ENCODE results near the gene KCNT2. TPM values are rescaled to one million over a fixed set of nuclear protein-coding genes. Genes with fewer than 3 reads are reported as not detected.

The KCNT2 gene
- total and polyA plus RNA-seq, 11 donors: 0.15 to 6.9 (median 0.57) TPM

GRCh38 chr1:196209983-196210382 lies 398.3 kb downstream of the KCNT2 start:
- ATAC-seq (peak in 3 of 4 donors; percentile 42 to 62 (median 50)), DNase-seq (peak in 3 of 5 donors; percentile 20 to 24 (median 23))
- Histone ChIP-seq H3K27ac (peak overlapping the region in 2 of 12 donors; percentile 60 to 61), H3K27me3 (no peaks in the 10 kb centered on the region), H3K4me3 (no peak overlapping the region), H3K36me3 (no peaks in the 10 kb centered on the region), H3K4me1 (no peaks in the 10 kb centered on the region), H3K9me3 (peaks cover 0 to 6% (median 0%) of the 10 kb centered on the region in 12 donors)
- intact Hi-C loops (cut with DNase I): no loop called here
- WGBS, 4 donors: 53 to 64% (median 62%) methylated on average over 2 of the region's 2 CpGs
- TF ChIP-seq POLR2A (IDR thresholded peaks at IDR 0.05): no peak
- no peak for TF ChIP-seq CTCF (IDR thresholded peaks at IDR 0.05)

GRCh38 chr1:196209265-196209664 lies 399.0 kb downstream of the KCNT2 start:
- intact Hi-C loops (cut with DNase I): no loop called here
- Histone ChIP-seq H3K27me3 (no peaks in the 10 kb centered on the region), H3K36me3 (no peaks in the 10 kb centered on the region), H3K4me1 (no peaks in the 10 kb centered on the region), H3K9me3 (peaks cover 0 to 6% (median 0%) of the 10 kb centered on the region in 12 donors), H3K4me3 (no peak overlapping the region), H3K27ac (peak overlapping the region in 2 of 12 donors; percentile 60 to 78)
- TF ChIP-seq CTCF (IDR thresholded peaks at IDR 0.05) (no peak), POLR2A (IDR thresholded peaks at IDR 0.05) (no peak)
- WGBS, 4 donors: 57 to 73% (median 64%) methylated on average over 3 of the region's 3 CpGs
- ATAC-seq (peak; percentile 37 to 41 (median 39)), DNase-seq (peak in 2 of 5 donors; percentile 8 to 20)

GRCh38 chr1:196207612-196208217 lies 400.5 kb downstream of the KCNT2 start:
- intact Hi-C loops (cut with DNase I): no loop called here
- TF ChIP-seq POLR2A (IDR thresholded peaks at IDR 0.05) (no peak), CTCF (IDR thresholded peaks at IDR 0.05) (no peak)
- Histone ChIP-seq H3K9me3 (peaks cover 0 to 6% (median 0%) of the 10 kb centered on the region in 12 donors), H3K36me3 (no peaks in the 10 kb centered on the region), H3K4me1 (no peaks in the 10 kb centered on the region), H3K4me3 (no peak overlapping the region), H3K27me3 (no peaks in the 10 kb centered on the region), H3K27ac (no peak overlapping the region)
- DNase-seq: no peak
- WGBS, 4 donors: 60 to 63% (median 62%) methylated on average over 3 of the region's 3 CpGs
- ATAC-seq: no peak

- TF ChIP-seq POLR2A (IDR thresholded peaks at IDR 0.05) (no peak), CTCF (IDR thresholded peaks at IDR 0.05) (no peak)
- 44 to 57% (median 50%) methylated on average over 2 of the region's 2 CpGs for WGBS, 4 donors
- H3K27me3 ChIP-seq: no peaks in the 10 kb centered on the region
- no peaks in the 10 kb centered on the region for H3K36me3 ChIP-seq
- H3K4me3 ChIP-seq: no peak overlapping the region
- intact Hi-C loops (cut with DNase I): no loop called here
- ATAC-seq (no peak), DNase-seq (no peak)
- H3K9me3 ChIP-seq: peaks cover 0 to 6% (median 0%) of the 10 kb centered on the region in 12 donors
- H3K27ac ChIP-seq: no peak overlapping the region
- no peaks in the 10 kb centered on the region for H3K4me1 ChIP-seq
Measured at GRCh38 chr1:196205882-196206281, 402.4 kb downstream of the KCNT2 start.

All from heart left ventricle (tissue), 16 donors.